Fibroblast of the aortic adventitia (primary cell): ENCODE results near the gene RAPGEF6. TPM values are rescaled to one million over a fixed set of nuclear protein-coding genes. Genes with fewer than 3 reads are reported as not detected.
A peak's percentile ranks its signal among the peaks of the same experiment; 100 is the strongest.

ENCODE experiments used
- DNase-seq: peaks from one replicate; pipeline ENCODE4 v3.0.0-alpha.2; 2010; ENCODE audit warnings: low read depth
- H3K4me3 ChIP-seq: 2 replicates; pipeline ENCODE4 v1.5.1; 2011; ENCODE audit warnings: low read depth, mild to moderate bottlenecking, control low read depth, low read length, moderate library complexity
- total RNA-seq: library from RNA; depleted of rRNA; stranded (reverse); fragments of >200 nt; gene quantifications from 2 replicates; pipeline ENCODE4 v1.2.3, GENCODE V29; 2012; ENCODE audit warnings: low replicate concordance
- TF ChIP-seq, protein P1 (sequence below): IDR thresholded peaks from 2 replicates; pipeline ENCODE4 v1.5.1; 2011; ENCODE audit warnings: mild to moderate bottlenecking, low read length, control low read depth, inconsistent platforms; ENCODE audit not compliant: insufficient read depth

RAPGEF6 gene
- total RNA-seq, 1 donor: 17.5 TPM

- H3K4me3 ChIP-seq: peak overlapping the region; percentile 99
- TF ChIP-seq, protein P1, sequence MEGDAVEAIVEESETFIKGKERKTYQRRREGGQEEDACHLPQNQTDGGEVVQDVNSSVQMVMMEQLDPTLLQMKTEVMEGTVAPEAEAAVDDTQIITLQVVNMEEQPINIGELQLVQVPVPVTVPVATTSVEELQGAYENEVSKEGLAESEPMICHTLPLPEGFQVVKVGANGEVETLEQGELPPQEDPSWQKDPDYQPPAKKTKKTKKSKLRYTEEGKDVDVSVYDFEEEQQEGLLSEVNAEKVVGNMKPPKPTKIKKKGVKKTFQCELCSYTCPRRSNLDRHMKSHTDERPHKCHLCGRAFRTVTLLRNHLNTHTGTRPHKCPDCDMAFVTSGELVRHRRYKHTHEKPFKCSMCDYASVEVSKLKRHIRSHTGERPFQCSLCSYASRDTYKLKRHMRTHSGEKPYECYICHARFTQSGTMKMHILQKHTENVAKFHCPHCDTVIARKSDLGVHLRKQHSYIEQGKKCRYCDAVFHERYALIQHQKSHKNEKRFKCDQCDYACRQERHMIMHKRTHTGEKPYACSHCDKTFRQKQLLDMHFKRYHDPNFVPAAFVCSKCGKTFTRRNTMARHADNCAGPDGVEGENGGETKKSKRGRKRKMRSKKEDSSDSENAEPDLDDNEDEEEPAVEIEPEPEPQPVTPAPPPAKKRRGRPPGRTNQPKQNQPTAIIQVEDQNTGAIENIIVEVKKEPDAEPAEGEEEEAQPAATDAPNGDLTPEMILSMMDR: no peak
- DNase-seq: no peak
These were observed 791 bp downstream of the RAPGEF6 start for GRCh38 chr5:131634238-131634637.

GRCh38 chr5:131633830-131634229, 1.2 kb downstream of the RAPGEF6 start:
- DNase-seq: no peak
- TF ChIP-seq, protein P1: no peak
- peak overlapping the region; percentile 99 for H3K4me3 ChIP-seq

DNA sequence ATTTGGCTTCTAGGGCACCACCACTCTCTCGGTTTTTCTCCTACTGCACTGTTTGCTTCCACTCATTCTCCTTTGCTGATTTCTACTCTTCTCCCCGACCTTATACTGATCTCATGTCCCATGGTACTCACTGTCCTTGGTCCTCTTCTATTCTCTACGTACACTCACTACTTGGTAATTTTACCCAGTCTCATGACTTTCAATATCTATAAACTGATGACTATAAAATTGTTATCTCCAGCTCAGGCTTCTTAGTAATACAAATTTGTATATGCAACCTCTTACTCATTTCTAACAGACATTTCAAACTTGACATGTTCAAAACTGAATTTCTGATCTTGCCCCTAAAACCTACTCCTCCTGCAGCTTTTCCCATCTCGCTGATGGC, 4.1 kb downstream of the RAPGEF6 start:
- TF ChIP-seq, protein P1: no peak
- no peak for DNase-seq
- no peak overlapping the region for H3K4me3 ChIP-seq

DNA sequence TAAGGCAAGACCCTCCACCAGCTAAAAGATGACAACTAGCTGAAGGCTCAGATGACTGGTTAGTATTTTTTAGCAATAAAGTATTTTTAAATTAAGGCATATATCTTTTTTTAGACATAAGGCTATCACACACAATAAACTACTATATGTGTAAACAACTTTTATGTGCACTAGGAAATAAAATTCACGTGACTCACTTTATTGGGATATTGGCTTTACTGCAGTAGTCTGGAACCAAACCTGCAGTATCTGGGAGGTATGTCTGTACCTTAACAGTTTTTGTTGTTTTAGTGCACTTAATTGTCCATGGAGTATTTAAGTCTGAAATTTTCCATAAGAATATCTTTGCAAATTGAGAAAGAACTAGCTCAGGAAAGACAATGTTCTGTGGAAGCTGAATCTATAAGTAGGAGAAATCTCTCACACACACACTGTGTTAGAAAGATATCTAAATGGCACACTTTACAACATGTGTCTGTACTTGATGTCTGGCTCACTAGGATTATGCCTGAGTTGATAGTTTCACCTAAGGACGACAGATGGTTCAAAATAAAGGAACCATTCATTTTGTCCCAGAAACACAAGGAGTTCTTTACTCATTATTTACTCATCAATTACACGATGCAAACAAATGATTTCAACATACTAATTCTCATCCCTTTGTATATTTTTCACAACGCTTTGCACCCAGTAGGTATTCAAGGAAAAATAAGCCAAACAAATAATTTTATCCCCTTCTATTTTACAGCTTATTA, 4.6 kb downstream of the RAPGEF6 start:
- DNase-seq: no peak

GRCh38 chr5:131628990-131629389, 6.0 kb downstream of the RAPGEF6 start:
- no peak for DNase-seq
- no peak overlapping the region for H3K4me3 ChIP-seq
- TF ChIP-seq, protein P1: no peak

More for the DNA sequence above, 4.6 kb downstream of the RAPGEF6 start:
- no peak overlapping the region for H3K4me3 ChIP-seq
- TF ChIP-seq, protein P1: no peak

GRCh38 chr5:131627207-131627865, 7.7 kb downstream of the RAPGEF6 start:
- H3K4me3 ChIP-seq: no peak overlapping the region
- TF ChIP-seq, protein P1: no peak
- DNase-seq: peak; percentile 61
